ENCODE measurements around the gene INPP5F. TPM values are rescaled to one million over a fixed set of nuclear protein-coding genes. Genes with fewer than 3 reads are reported as not detected.

INPP5F gene
- total and polyA plus RNA-seq, 10 of the 15 experiments (the other 5 are each of a cell fraction or from before 2014, with no cell fraction given) = 6.0 to 49.3 (median 34.3) TPM

DNA sequence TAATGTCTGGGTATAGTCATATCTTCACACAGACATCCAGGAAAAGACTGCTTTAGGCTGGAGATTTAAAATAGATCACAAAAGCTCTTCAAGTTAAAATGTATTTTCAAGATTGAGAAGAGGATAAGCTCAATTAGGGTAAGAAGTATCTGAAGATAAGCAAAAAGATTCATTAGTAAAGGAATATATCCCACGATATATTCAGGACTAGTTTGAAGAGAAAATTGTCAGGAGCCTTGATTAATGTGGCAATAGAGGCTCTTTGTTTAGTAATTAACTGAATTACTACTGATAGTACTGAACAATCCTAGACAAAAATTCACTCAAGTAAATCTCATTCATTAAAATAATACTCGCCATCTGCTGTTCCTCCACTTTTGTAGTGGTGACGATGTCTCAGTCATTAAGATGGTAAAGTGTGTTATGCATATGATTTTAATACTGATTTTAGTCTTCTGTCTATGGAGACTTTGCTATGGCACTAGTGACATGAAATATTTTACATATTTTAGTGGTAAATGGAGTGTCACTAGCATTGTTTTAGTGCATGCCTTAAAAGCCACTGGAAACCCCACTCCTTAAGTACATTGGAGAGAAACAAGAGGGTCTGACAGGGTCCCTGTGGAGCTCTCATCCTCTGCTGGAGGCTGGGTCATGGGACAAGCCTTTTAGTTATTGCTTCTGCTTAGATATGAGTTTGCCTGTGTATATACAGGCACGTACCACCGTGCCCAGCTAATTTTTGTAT is 32.8 kb downstream of the INPP5F start:
- no peaks in the 10 kb centered on the region for H4K20me1 ChIP-seq (ENCODE audit: control insufficient read depth, insufficient read depth)
- intact Hi-C loops (cut with micrococcal nuclease; ENCODE audit: unreplicated experiment) = loop anchor here (10.0 kb wide), 1 partner anchor 576 kb away; no protein-coding TSS in a partner anchor
- no peak overlapping the region for H3K27ac ChIP-seq (ENCODE audit: control insufficient read depth, insufficient read depth)
- no peak overlapping the region for H3K9ac ChIP-seq (ENCODE audit: control insufficient read depth, insufficient read depth, low read length)
- no peaks in the 10 kb centered on the region for H3K79me2 ChIP-seq (ENCODE audit: control insufficient read depth, insufficient read depth, low read length)
- RAD21 ChIA-PET (ENCODE audit: unreplicated experiment) = interaction anchor here (1.0 kb wide), 1 partner anchor 101 kb away, joined by 4 read pairs; no protein-coding TSS in a partner anchor
- 71% methylated on average over 5 of the region's 5 CpGs for WGBS (ENCODE audit: insufficient coverage, insufficient replicate concordance, low lambda C conversion rate, missing lambda C conversion rate)
- CTCF ChIA-PET = interaction anchor here (0.6 to 2.1 kb wide), 6 partner anchors 8 to 101 kb away, joined by 3 to 7 read pairs (median 5); no protein-coding TSS in a partner anchor
- no peak for FAIRE-seq
- SMC1A ChIA-PET (ENCODE audit: uncharacterized antibody, unreplicated experiment) = interaction anchor here (1.6 to 3.7 kb wide), 4 partner anchors 8 to 101 kb away, joined by 3 to 22 read pairs (median 14); no protein-coding TSS in a partner anchor
- no peak for DNase-seq (ENCODE audit: low read depth, low spot score)
- in situ Hi-C loops (cut with MboI) = loop anchor here (10.0 kb wide), 1 partner anchor 576 kb away; no protein-coding TSS in a partner anchor
- BruUV-seq (replicated peaks) = no TSS peak
- peaks cover 4 to 9% of the 10 kb centered on the region in 2 experiments; a peak in 3 of 4 replicates for H3K36me3 ChIP-seq (ENCODE audit: control insufficient read depth in 2 of 2, insufficient read depth in 2 of 2, low read length in 1 of 2)
- H2AFZ ChIP-seq (ENCODE audit: control insufficient read depth, low read depth, low read length) = no peak overlapping the region
- no peak overlapping the region for H3K4me2 ChIP-seq (ENCODE audit: control insufficient read depth, insufficient read depth)
- TF ChIP-seq RAD51 (IDR thresholded peaks at IDR 0.05) (no peak), NRF1 (conservative IDR thresholded peaks at IDR 0.05; ENCODE audit: low read depth, low read length) (no peak), FOXK2 (IDR thresholded peaks at IDR 0.05) (no peak), BHLHE40 (IDR thresholded peaks at IDR 0.05; ENCODE audit: borderline replicate concordance in 1 of 2, low read depth in 2 of 2, low read length in 1 of 2) (no peak)
- no peak overlapping the region for H3K4me3 ChIP-seq
- H3K4me1 ChIP-seq (ENCODE audit: control insufficient read depth, insufficient read depth, low read length) = no peaks in the 10 kb centered on the region
- ATAC-seq = no peak
- POLR2A ChIA-PET = no interaction called here
- no peaks in the 10 kb centered on the region for H3K9me3 ChIP-seq (replicated peaks; ENCODE audit: control insufficient read depth, insufficient read depth, low read length)
- H3K27me3 ChIP-seq (replicated peaks in 1 of 2; ENCODE audit: control insufficient read depth in 2 of 2, insufficient read depth in 2 of 2, low read length in 1 of 2) = no peaks in the 10 kb centered on the region

DNA sequence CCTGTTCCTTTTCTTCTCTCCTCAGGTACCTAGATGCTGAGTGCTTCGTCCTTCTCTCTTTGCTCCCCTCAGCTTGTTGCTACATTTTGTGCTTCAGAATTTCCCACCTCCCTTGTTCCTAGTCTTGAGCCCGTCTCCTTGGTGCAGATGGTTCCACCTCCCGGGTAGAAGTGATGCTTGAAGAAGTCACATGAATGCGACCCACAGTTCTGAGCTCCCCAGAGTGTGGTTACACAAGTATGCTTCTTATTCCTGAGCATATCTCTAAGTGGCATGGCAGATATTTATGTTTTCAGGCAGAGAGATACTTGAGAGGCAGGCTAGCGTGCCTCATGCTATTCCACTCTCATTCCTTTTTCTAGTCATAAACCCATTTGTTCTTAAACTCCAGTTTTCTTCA is 34.0 kb downstream of the INPP5F start:
- FAIRE-seq = no peak
- RAD21 ChIA-PET (ENCODE audit: unreplicated experiment) = interaction anchor here (1.2 kb wide), 1 partner anchor 100 kb away, joined by 3 read pairs; no protein-coding TSS in a partner anchor
- no peaks in the 10 kb centered on the region for H4K20me1 ChIP-seq (ENCODE audit: control insufficient read depth, insufficient read depth)
- no peaks in the 10 kb centered on the region for H3K79me2 ChIP-seq (ENCODE audit: control insufficient read depth, insufficient read depth, low read length)
- CTCF ChIA-PET = interaction anchor here (1.8 to 2.3 kb wide), 5 partner anchors 9 to 99 kb away, joined by 6 to 16 read pairs (median 9); no protein-coding TSS in a partner anchor
- POLR2A ChIA-PET = interaction anchor here (2.4 kb wide), 1 partner anchor 9 kb away, joined by 6 read pairs; no protein-coding TSS in a partner anchor
- no TSS peak for BruUV-seq (replicated peaks)
- peaks cover 0 to 7% of the 10 kb centered on the region in 2 experiments; a peak in 2 of 4 replicates for H3K36me3 ChIP-seq (ENCODE audit: control insufficient read depth in 2 of 2, insufficient read depth in 2 of 2, low read length in 1 of 2)
- no peak overlapping the region for H3K9ac ChIP-seq (ENCODE audit: control insufficient read depth, insufficient read depth, low read length)
- H3K9me3 ChIP-seq (replicated peaks; ENCODE audit: control insufficient read depth, insufficient read depth, low read length) = no peaks in the 10 kb centered on the region
- H3K4me3 ChIP-seq = no peak overlapping the region
- no peak for DNase-seq (ENCODE audit: low read depth, low spot score)
- no peak for ATAC-seq
- H3K27ac ChIP-seq (ENCODE audit: control insufficient read depth, insufficient read depth) = no peak overlapping the region
- TF ChIP-seq NFYB (IDR thresholded peaks at IDR 0.05; ENCODE audit: insufficient read depth, low read depth, low read length) (no peak), GATAD2B (conservative IDR thresholded peaks at IDR 0.05; ENCODE audit: low read depth) (no peak), EED (IDR thresholded peaks at IDR 0.05; ENCODE audit: low read depth) (no peak), SREBF2 (IDR thresholded peaks at IDR 0.05; ENCODE audit: low read length) (no peak)
- TF ChIP-seq, protein P1, sequence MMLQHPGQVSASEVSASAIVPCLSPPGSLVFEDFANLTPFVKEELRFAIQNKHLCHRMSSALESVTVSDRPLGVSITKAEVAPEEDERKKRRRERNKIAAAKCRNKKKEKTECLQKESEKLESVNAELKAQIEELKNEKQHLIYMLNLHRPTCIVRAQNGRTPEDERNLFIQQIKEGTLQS (IDR thresholded peaks at IDR 0.05; ENCODE audit: borderline replicate concordance, extremely low read depth, low read depth, low read length) = no peak
- intact Hi-C loops (cut with micrococcal nuclease; ENCODE audit: unreplicated experiment) (loop anchor here (10.0 kb wide), 1 partner anchor 575 kb away; no protein-coding TSS in a partner anchor), in situ Hi-C loops (cut with MboI) (loop anchor here (10.0 kb wide), 1 partner anchor 575 kb away; no protein-coding TSS in a partner anchor)
- H2AFZ ChIP-seq (ENCODE audit: control insufficient read depth, low read depth, low read length) = no peak overlapping the region
- no peaks in the 10 kb centered on the region for H3K4me1 ChIP-seq (ENCODE audit: control insufficient read depth, insufficient read depth, low read length)
- no peak overlapping the region for H3K4me2 ChIP-seq (ENCODE audit: control insufficient read depth, insufficient read depth)
- 75% methylated on average over 5 of the region's 5 CpGs for WGBS (ENCODE audit: insufficient coverage, insufficient replicate concordance, low lambda C conversion rate, missing lambda C conversion rate)
- SMC1A ChIA-PET (ENCODE audit: uncharacterized antibody, unreplicated experiment) = interaction anchor here (1.0 to 3.7 kb wide), 7 partner anchors 9 to 247 kb away, joined by 3 to 22 read pairs (median 3); no protein-coding TSS in a partner anchor
- H3K27me3 ChIP-seq (replicated peaks in 1 of 2; ENCODE audit: control insufficient read depth in 2 of 2, insufficient read depth in 2 of 2, low read length in 1 of 2) = no peaks in the 10 kb centered on the region
